Endothelial cell of umbilical vein (primary cell): ENCODE measurements around the gene TMEM181. TPM values are rescaled to one million over a fixed set of nuclear protein-coding genes. Genes with fewer than 3 reads are reported as not detected.

Experiments used
- BruUV-seq: library from RNA; stranded (reverse); fragments of 400-500 nt; replicated peaks from 2 replicates; lab custom pipeline; 2021; lab: Mats Ljungman, UMichigan
- CTCF ChIA-PET: fragments of 300-600, 350-600 bp; sonication (Branson Sonifier 250); formaldehyde crosslinking; loops from one replicate; lab custom pipeline; 2021; ENCODE audit warnings: antibody characterized with exemption, inconsistent platforms; lab: Charles Lee
- POLR2A ChIA-PET: fragments of 300-600, 350-600 bp; sonication (Branson Sonifier 250); formaldehyde crosslinking; loops from one replicate; lab custom pipeline; 2021; ENCODE audit warnings: antibody characterized with exemption, inconsistent platforms; lab: Charles Lee
- DNase-seq: peaks from one replicate; pipeline ENCODE4 v3.0.0-alpha.2; 2011; ENCODE audit warnings: low read depth, low spot score
- FAIRE-seq: peaks from 2 replicates; lab custom pipeline; 2011; peaks lifted over from hg19 to GRCh38; lab: Jason Lieb, UNC
- H2AFZ ChIP-seq: 2 replicates; pipeline ENCODE4 v1.6.0; 2012; ENCODE audit warnings: low read depth, low read length, control low read depth, inconsistent platforms
- H3K27ac ChIP-seq: 2 replicates; pipeline ENCODE4 v1.5.1; 2011; ENCODE audit warnings: low read depth, mild to moderate bottlenecking, control low read depth, low read length, moderate library complexity; ENCODE audit not compliant: insufficient read depth
- H3K27me3 ChIP-seq, 2 experiments: 2 replicates each; pipeline versions ENCODE4 v1.6.0 to v1.6.1; 2011; ENCODE audit warnings: low read length in 2 of 2, mixed read lengths in 1 of 2; ENCODE audit not compliant: control insufficient read depth in 2 of 2, insufficient read depth in 2 of 2
- H3K36me3 ChIP-seq, 2 experiments: 2 replicates in 1 of 2; 3 replicates in 1 of 2; pipeline ENCODE4 v1.5.1; 2011; ENCODE audit warnings: low read length in 2 of 2, mild to moderate bottlenecking in 1 of 2, moderate library complexity in 1 of 2; ENCODE audit not compliant: control insufficient read depth in 2 of 2, insufficient read depth in 2 of 2; ENCODE audit errors: extremely low read depth in 1 of 2
- H3K4me1 ChIP-seq: 3 replicates; pipeline ENCODE4 v1.5.1; 2011; ENCODE audit warnings: mild to moderate bottlenecking, low read length; ENCODE audit not compliant: control insufficient read depth, insufficient read depth; ENCODE audit errors: extremely low read depth
- H3K4me2 ChIP-seq: 2 replicates; pipeline ENCODE4 v1.6.1; 2011; ENCODE audit warnings: low read length, control low read depth, mixed read lengths; ENCODE audit not compliant: insufficient read depth
- H3K4me3 ChIP-seq, 3 experiments: fragments of 200-600 bp in 1 of 3; sonication (generic), shearing (Covaris generic) in 1 of 3; replicated peaks in 1 of 3; 2 replicates each; pipeline ENCODE4 v1.5.1; 2011 to 2016; ENCODE audit warnings: control low read depth in 3 of 3, low read length in 3 of 3, mild to moderate bottlenecking in 2 of 3, inconsistent platforms in 1 of 3, low read depth in 1 of 3, moderate library complexity in 1 of 3; ENCODE audit not compliant: insufficient read depth in 1 of 3
- H3K79me2 ChIP-seq: 2 replicates; pipeline ENCODE4 v1.6.0; 2012; ENCODE audit warnings: low read length, inconsistent platforms; ENCODE audit not compliant: control insufficient read depth, insufficient read depth
- H3K9ac ChIP-seq: replicated peaks from 2 replicates; pipeline ENCODE3; 2011; ENCODE audit warnings: low read length, control low read depth; ENCODE audit not compliant: insufficient read depth; ENCODE audit errors: extremely low read depth
- H3K9me1 ChIP-seq: replicated peaks from 3 replicates; pipeline ENCODE4 v1.6.0; 2011; ENCODE audit warnings: mild to moderate bottlenecking, low read length; ENCODE audit not compliant: control insufficient read depth, insufficient read depth; ENCODE audit errors: extremely low read depth
- H3K9me3 ChIP-seq: replicated peaks from 2 replicates; pipeline ENCODE4 v1.5.1; 2012; ENCODE audit warnings: low read length, inconsistent platforms; ENCODE audit not compliant: control insufficient read depth, insufficient read depth
- H4K20me1 ChIP-seq: replicated peaks from 2 replicates; pipeline ENCODE3; 2011; ENCODE audit warnings: mild to moderate bottlenecking, low read length; ENCODE audit not compliant: control insufficient read depth, insufficient read depth; ENCODE audit errors: extremely low read depth
- EZH2 ChIP-seq: IDR thresholded peaks from 2 replicates; pipeline ENCODE4 v1.6.1; 2012; ENCODE audit warnings: borderline replicate concordance, low read depth, mild to moderate bottlenecking, moderate library complexity, low read length, inconsistent platforms; ENCODE audit not compliant: severe bottlenecking
- FOS ChIP-seq: IDR thresholded peaks from 2 replicates; pipeline ENCODE4 v1.6.1; 2011; ENCODE audit warnings: mild to moderate bottlenecking, low read length, moderate library complexity, borderline replicate concordance; ENCODE audit not compliant: insufficient read depth
- GATA2 ChIP-seq: IDR thresholded peaks from 2 replicates; pipeline ENCODE4 v1.7.0; 2011; ENCODE audit warnings: low read depth, mild to moderate bottlenecking, moderate library complexity, mixed read lengths, low read length; ENCODE audit not compliant: insufficient read length, insufficient read depth
- JUN ChIP-seq: IDR thresholded peaks from 2 replicates; pipeline ENCODE4 v1.6.1; 2011; ENCODE audit warnings: borderline replicate concordance, low read depth; ENCODE audit not compliant: insufficient read length, insufficient read depth
- MYC ChIP-seq: IDR thresholded peaks from one replicate; pipeline ENCODE4 v1.6.1; 2011; ENCODE audit warnings: mild to moderate bottlenecking, low read depth, low read length
- POLR2A ChIP-seq: IDR thresholded peaks from 2 replicates; pipeline ENCODE4 v1.6.1; 2012; ENCODE audit warnings: low read depth, mild to moderate bottlenecking, control low read depth, low read length
- POLR2AphosphoS5 ChIP-seq: IDR thresholded peaks from 2 replicates; pipeline ENCODE4 v1.6.1; 2012; ENCODE audit warnings: low read depth, mild to moderate bottlenecking, control low read depth, low read length, moderate library complexity; ENCODE audit not compliant: insufficient read depth
- dilution Hi-C: fragments of 300-500 bp; cut with MboI; formaldehyde crosslinking; loops from one replicate; pipeline ENCODE4 v1.15.0; 2019; ENCODE audit warnings: low sequenced_read_pairs; ENCODE audit not compliant: extremely low pct_ligation_motif_present
- intact Hi-C: fragments of 100-400 bp; cut with micrococcal nuclease; formaldehyde crosslinking; loops from one replicate; pipeline ENCODE4 v1.10.0; 2022
- polyA plus RNA-seq, 4 experiments: library from polyadenylated mRNA; depleted of rRNA in 3 of 4; stranded (reverse) in 3 of 4; unstranded in 1 of 4; fragments of >200 nt; gene quantifications; 2 replicates each; pipeline versions ENCODE4 v1.2.1 to v1.2.3, GENCODE V29; 2011 to 2012; ENCODE audit warnings: missing spikeins in 1 of 4
- total RNA-seq: library from RNA; stranded (reverse); gene quantifications from 2 replicates; pipeline ENCODE4 v1.2.3, GENCODE V29; 2021
- TF ChIP-seq, protein P1 (sequence below): IDR thresholded peaks from 2 replicates; pipeline ENCODE4 v1.6.1; 2011; ENCODE audit not compliant: insufficient read depth, insufficient read length
- TF ChIP-seq, protein P2 (sequence below), 2 donors: IDR thresholded peaks; 1 replicate in 1 of 2; 2 replicates in 1 of 2; pipeline ENCODE4 v1.5.1; 2011; ENCODE audit warnings: low read length in 2 of 2, mild to moderate bottlenecking in 2 of 2, moderate library complexity in 2 of 2, control low read depth in 1 of 2, inconsistent platforms in 1 of 2, low read depth in 1 of 2; ENCODE audit not compliant: insufficient read depth in 1 of 2; ENCODE audit errors: extremely low read depth in 1 of 2

TMEM181 gene
- total and polyA plus RNA-seq, 2 donors (not counting 3 experiments of a cell fraction or from before 2014, with no cell fraction given): 21.7 to 33.5 TPM

DNA sequence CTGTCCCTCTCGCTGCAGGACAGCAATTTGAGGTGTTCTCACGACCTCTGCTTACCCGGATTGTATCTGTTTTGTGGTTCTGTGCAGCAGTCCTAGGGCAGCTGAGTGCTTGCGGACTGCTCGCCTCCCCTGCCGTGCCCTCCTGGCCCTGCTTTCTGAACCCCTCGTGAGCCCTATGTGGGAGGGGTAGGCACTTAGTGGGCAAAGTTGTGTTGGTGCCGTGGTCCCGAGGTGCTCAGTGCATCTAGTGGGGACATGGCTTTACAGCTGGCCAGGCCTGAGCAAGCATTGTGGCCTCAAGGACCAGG, 5.2 kb downstream of the TMEM181 start:
- no peak for DNase-seq
- Histone ChIP-seq H3K4me1 (peaks cover 19% of the 10 kb centered on the region), H3K36me3 (no peaks in the 10 kb centered on the region), H3K9me3 (no peaks in the 10 kb centered on the region), H3K4me3 (no peak overlapping the region), H2AFZ (no peak overlapping the region), H3K27me3 (no peaks in the 10 kb centered on the region), H3K4me2 (no peak overlapping the region), H3K9me1 (no peaks in the 10 kb centered on the region), H4K20me1 (no peaks in the 10 kb centered on the region), H3K9ac (no peak overlapping the region), H3K27ac (no peak overlapping the region), H3K79me2 (peaks cover 85% of the 10 kb centered on the region)
- intact Hi-C loops: no loop called here
- no peak for TF ChIP-seq FOS
- TF ChIP-seq, protein P1, sequence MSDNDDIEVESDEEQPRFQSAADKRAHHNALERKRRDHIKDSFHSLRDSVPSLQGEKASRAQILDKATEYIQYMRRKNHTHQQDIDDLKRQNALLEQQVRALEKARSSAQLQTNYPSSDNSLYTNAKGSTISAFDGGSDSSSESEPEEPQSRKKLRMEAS: no peak
- TF ChIP-seq POLR2A: no peak
- TF ChIP-seq, protein P2, sequence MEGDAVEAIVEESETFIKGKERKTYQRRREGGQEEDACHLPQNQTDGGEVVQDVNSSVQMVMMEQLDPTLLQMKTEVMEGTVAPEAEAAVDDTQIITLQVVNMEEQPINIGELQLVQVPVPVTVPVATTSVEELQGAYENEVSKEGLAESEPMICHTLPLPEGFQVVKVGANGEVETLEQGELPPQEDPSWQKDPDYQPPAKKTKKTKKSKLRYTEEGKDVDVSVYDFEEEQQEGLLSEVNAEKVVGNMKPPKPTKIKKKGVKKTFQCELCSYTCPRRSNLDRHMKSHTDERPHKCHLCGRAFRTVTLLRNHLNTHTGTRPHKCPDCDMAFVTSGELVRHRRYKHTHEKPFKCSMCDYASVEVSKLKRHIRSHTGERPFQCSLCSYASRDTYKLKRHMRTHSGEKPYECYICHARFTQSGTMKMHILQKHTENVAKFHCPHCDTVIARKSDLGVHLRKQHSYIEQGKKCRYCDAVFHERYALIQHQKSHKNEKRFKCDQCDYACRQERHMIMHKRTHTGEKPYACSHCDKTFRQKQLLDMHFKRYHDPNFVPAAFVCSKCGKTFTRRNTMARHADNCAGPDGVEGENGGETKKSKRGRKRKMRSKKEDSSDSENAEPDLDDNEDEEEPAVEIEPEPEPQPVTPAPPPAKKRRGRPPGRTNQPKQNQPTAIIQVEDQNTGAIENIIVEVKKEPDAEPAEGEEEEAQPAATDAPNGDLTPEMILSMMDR (IDR thresholded peaks at IDR 0.05; ENCODE audit: extremely low read depth in 1 of 2, insufficient read depth in 1 of 2, low read depth in 1 of 2, low read length in 2 of 2): no peak
- TF ChIP-seq GATA2: no peak
- TF ChIP-seq MYC: no peak
- TF ChIP-seq EZH2: no peak
- TF ChIP-seq POLR2AphosphoS5: no peak
- no peak for TF ChIP-seq JUN
- FAIRE-seq: no peak
- dilution Hi-C loops: no loop called here
- BruUV-seq: no TSS peak
- POLR2A ChIA-PET: no interaction called here
- CTCF ChIA-PET: interaction anchor here (0.9 to 2.5 kb wide), 2 partner anchors 10 to 344 kb away, joined by 3 to 14 read pairs; no protein-coding TSS in a partner anchor
